Breast epithelium (tissue), 4 donors: ENCODE measurements around the gene SLC7A5. TPM values are rescaled to one million over a fixed set of nuclear protein-coding genes. Genes with fewer than 3 reads are reported as not detected.
A peak's percentile ranks its signal among the peaks of the same experiment; 100 is the strongest.

Experiments used
- DNase-seq, 2 donors: peaks; one replicate each; pipeline ENCODE4 v3.0.0-alpha.2; 2019; ENCODE audit warnings: low spot score in 2 of 2
- H3K27ac ChIP-seq, 2 donors: fragments of 200-600 bp; sonication (generic) in 1 of 2; one replicate each; pipeline ENCODE4 v1.5.1; 2016 to 2019; ENCODE audit warnings: mild to moderate bottlenecking in 1 of 2
- H3K27me3 ChIP-seq, 2 donors: fragments of 200-600 bp; sonication (generic) in 1 of 2; one replicate each; pipeline versions ENCODE4 v1.5.1 to v1.6.0; 2017 to 2019; ENCODE audit warnings: control low read depth in 1 of 2, mild to moderate bottlenecking in 1 of 2
- H3K36me3 ChIP-seq: fragments of 200-600 bp; one replicate; pipeline ENCODE4 v1.5.1; 2019
- H3K4me1 ChIP-seq, 2 donors: fragments of 200-600 bp; sonication (generic); one replicate each; pipeline ENCODE4 v1.5.1; 2016 to 2019; ENCODE audit warnings: control low read depth in 1 of 2
- H3K4me3 ChIP-seq, 3 donors: fragments of 200-600 bp; sonication (generic); 1 replicate in 2 of 3; 2 replicates in 1 of 3; pipeline ENCODE4 v1.5.1; 2016 to 2019; ENCODE audit warnings: mild to moderate bottlenecking in 3 of 3, moderate library complexity in 2 of 3
- H3K9me3 ChIP-seq, 2 donors: fragments of 200-600 bp; sonication (generic) in 1 of 2; one replicate each; pipeline ENCODE4 v1.5.1; 2016 to 2019; ENCODE audit warnings: control low read depth in 1 of 2
- CTCF ChIP-seq, 3 donors: fragments of 450-650 bp; IDR thresholded peaks; one replicate each; pipeline ENCODE4 v1.5.1; 2016 to 2017; ENCODE audit warnings: antibody characterized with exemption in 3 of 3, mild to moderate bottlenecking in 3 of 3, moderate library complexity in 3 of 3
- POLR2A ChIP-seq: fragments of 450-650 bp; IDR thresholded peaks from one replicate; pipeline ENCODE4 v1.6.1; 2016; ENCODE audit warnings: antibody characterized with exemption, mild to moderate bottlenecking, moderate library complexity
- POLR2AphosphoS5 ChIP-seq, 3 donors: sonication (generic); formaldehyde crosslinking; IDR thresholded peaks; one replicate each; pipeline ENCODE4 v1.6.1; 2017; ENCODE audit warnings: antibody characterized with exemption in 3 of 3
- intact Hi-C: fragments of 100-400 bp; cut with DNase I; formaldehyde crosslinking; loops from one replicate; pipeline ENCODE4 v1.15.1; 2023; ENCODE audit warnings: low total_unique reads
- total RNA-seq, 3 donors: library from RNA; depleted of rRNA; stranded (reverse); fragments of >200 nt; gene quantifications; one replicate each; pipeline ENCODE4 v1.1.0, GENCODE V29; 2016

The SLC7A5 gene
- total RNA-seq, 3 donors from 2014 or later: 0.48 to 7.3 (median 5.9) TPM

DNA sequence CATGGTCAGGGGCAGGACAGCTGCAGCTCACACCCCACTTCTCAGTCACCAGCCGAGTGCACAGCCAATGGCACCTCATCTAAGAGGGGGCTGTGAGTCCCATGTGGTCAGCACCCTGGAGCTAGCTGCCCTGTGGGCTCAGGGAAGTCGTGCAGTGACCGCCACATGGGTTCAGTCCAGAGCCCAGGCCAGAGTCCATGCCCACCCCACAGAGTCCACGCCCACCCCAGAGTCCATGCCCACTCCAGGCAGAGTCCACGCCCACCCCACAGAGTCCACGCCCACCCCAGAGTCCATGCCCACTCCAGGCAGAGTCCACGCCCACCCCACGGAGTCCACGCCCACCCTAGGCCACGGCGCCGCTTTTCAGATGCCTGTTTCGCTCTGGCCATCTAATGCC is 24.1 kb downstream of the SLC7A5 start:
- no peaks in the 10 kb centered on the region for H3K36me3 ChIP-seq
- no peak overlapping the region for H3K27ac ChIP-seq
- intact Hi-C loops: no loop called here
- no peak for TF ChIP-seq POLR2A
- TF ChIP-seq CTCF (IDR thresholded peaks at IDR 0.05): no peak
- no peak for TF ChIP-seq POLR2AphosphoS5 (IDR thresholded peaks at IDR 0.05)
- no peak overlapping the region for H3K4me3 ChIP-seq
- DNase-seq: no peak
- no peaks in the 10 kb centered on the region for H3K9me3 ChIP-seq
- H3K27me3 ChIP-seq: no peaks in the 10 kb centered on the region
- peaks cover 0 to 14% of the 10 kb centered on the region in 2 donors for H3K4me1 ChIP-seq

DNA sequence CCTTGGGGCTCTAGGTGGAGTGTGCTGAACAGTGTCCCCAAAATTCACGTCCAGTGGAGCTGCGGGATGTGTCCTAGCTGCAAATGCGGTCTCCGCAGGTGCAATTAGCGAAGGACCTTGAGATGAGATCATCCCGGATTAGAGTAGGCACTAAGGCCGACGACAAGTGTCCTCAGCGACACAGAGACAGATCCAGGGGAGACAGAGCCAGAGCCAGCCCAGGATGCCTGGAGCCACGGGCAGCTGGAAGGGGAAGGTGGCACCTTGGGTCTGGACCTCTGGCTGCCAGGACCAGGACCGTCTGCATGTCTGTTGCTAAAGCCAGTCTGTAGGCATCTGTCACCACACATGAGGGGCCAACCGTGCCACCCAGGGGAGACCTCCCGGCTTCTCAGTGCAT is 24.5 kb downstream of the SLC7A5 start:
- no peak overlapping the region for H3K27ac ChIP-seq
- no peak overlapping the region for H3K4me3 ChIP-seq
- DNase-seq: no peak
- H3K9me3 ChIP-seq: no peaks in the 10 kb centered on the region
- no peaks in the 10 kb centered on the region for H3K27me3 ChIP-seq
- intact Hi-C loops: no loop called here
- no peak for TF ChIP-seq CTCF (IDR thresholded peaks at IDR 0.05)
- TF ChIP-seq POLR2AphosphoS5 (IDR thresholded peaks at IDR 0.05): no peak
- no peak for TF ChIP-seq POLR2A
- no peaks in the 10 kb centered on the region for H3K36me3 ChIP-seq
- peaks cover 0 to 14% of the 10 kb centered on the region in 2 donors for H3K4me1 ChIP-seq

- Histone ChIP-seq H3K27ac (peak overlapping the region in 1 of 2 donors; percentile 38), H3K36me3 (no peaks in the 10 kb centered on the region), H3K4me1 (peaks cover 0 to 14% of the 10 kb centered on the region in 2 donors), H3K27me3 (no peaks in the 10 kb centered on the region), H3K9me3 (no peaks in the 10 kb centered on the region), H3K4me3 (no peak overlapping the region)
- intact Hi-C loops: no loop called here
- DNase-seq: no peak
- TF ChIP-seq POLR2A: no peak
- no peak for TF ChIP-seq POLR2AphosphoS5 (IDR thresholded peaks at IDR 0.05)
- no peak for TF ChIP-seq CTCF (IDR thresholded peaks at IDR 0.05)
Observed at GRCh38 chr16:87844120-87844733, 25.1 kb downstream of the SLC7A5 start.

DNA sequence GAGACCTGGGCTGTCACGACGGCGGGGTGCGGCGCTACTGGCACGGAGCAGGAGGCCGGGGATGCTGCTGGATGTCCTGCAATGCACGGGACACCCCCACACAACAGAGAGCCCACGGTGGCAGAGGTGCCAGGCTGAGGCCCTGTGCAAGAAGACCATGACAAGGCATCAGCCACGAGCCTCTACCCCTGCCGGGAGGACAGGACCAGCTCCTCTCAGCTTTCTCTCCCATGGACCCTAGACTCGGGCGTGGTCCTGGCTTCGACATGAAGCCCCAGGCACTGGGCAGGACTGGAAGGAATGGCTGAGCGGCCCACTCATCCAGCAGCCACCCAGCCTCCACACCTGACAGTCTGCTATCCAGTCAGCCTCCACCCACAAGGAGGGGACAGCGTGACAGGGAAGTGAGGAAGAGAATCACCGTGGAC is 25.6 kb downstream of the SLC7A5 start:
- H3K4me1 ChIP-seq: peaks cover 0 to 14% of the 10 kb centered on the region in 2 donors
- no peak overlapping the region for H3K4me3 ChIP-seq
- no peak for DNase-seq
- no peaks in the 10 kb centered on the region for H3K9me3 ChIP-seq
- H3K36me3 ChIP-seq: no peaks in the 10 kb centered on the region
- TF ChIP-seq CTCF (IDR thresholded peaks at IDR 0.05) (no peak), POLR2A (no peak), POLR2AphosphoS5 (IDR thresholded peaks at IDR 0.05) (no peak)
- intact Hi-C loops: no loop called here
- peak overlapping the region in 1 of 2 donors; percentile 38 for H3K27ac ChIP-seq
- no peaks in the 10 kb centered on the region for H3K27me3 ChIP-seq

DNA sequence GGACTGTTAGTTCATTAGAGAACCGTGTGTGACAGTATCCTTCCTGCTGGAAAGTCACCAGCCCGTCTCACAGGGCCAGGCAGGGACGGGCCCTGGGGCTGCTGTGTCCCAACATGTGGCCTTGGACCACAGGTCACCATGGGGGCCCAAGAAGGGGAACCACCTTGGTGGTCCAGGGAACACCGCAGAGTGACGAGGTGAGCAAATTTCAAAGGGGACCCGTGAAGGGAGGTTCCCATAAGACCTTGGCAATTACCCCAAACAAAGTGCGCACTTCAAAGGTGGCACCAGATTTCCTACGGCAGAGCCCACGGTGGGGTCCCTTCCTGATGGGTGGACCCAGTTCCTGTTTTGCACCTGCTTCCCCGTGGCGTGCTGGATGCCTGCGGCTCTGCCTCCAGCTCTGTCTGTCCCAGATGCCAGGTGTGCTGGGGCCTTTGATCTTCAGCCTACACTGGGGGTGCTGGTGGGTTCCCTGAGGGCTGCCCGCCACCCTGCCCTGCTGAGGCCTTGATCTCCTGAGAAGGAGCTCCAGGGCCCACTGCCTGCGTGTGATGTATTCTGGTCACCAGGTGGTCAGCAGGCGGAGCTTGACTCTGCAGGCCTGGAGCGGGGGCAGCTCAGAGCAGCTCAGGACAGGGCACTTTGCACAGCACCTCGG is 27.0 kb downstream of the SLC7A5 start:
- Histone ChIP-seq H3K36me3 (no peaks in the 10 kb centered on the region), H3K9me3 (no peaks in the 10 kb centered on the region), H3K27ac (no peak overlapping the region), H3K4me3 (no peak overlapping the region), H3K4me1 (peaks cover 0 to 1% of the 10 kb centered on the region in 2 donors), H3K27me3 (no peaks in the 10 kb centered on the region)
- intact Hi-C loops: no loop called here
- TF ChIP-seq POLR2A (no peak), CTCF (IDR thresholded peaks at IDR 0.05) (no peak), POLR2AphosphoS5 (IDR thresholded peaks at IDR 0.05) (no peak)
- no peak for DNase-seq
